Type B pancreatic cell (in vitro differentiated cells): ENCODE data around the gene RNU1-1. TPM values are rescaled to one million over a fixed set of nuclear protein-coding genes. Genes with fewer than 3 reads are reported as not detected.
A peak's percentile ranks its signal among the peaks of the same experiment; 100 is the strongest.
"Not testable (repeated sequence)": the region's sequence is repeated elsewhere in the genome, so short reads cannot be mapped to it uniquely, and the experiment has no call there.

ENCODE experiments used
- DNase-seq: peaks from one replicate; pipeline ENCODE4 v3.0.0; 2021; ENCODE audit warnings: mixed read lengths; ENCODE audit not compliant: unreplicated experiment; ENCODE audit errors: extremely low spot score
- H3K27ac Mint-ChIP-seq: 2 replicates; pipeline ENCODE4 v1.8.0; 2021; ENCODE audit warnings: mild to moderate bottlenecking, mixed read lengths
- H3K27me3 Mint-ChIP-seq: 2 replicates; pipeline ENCODE4 v1.8.0; 2021; ENCODE audit warnings: mixed read lengths
- H3K36me3 Mint-ChIP-seq: 2 replicates; pipeline ENCODE4 v1.8.0; 2021; ENCODE audit warnings: mixed read lengths
- H3K4me1 Mint-ChIP-seq: one replicate; pipeline ENCODE4 v1.8.0; 2021; ENCODE audit warnings: mixed read lengths; ENCODE audit not compliant: unreplicated experiment
- H3K4me3 Mint-ChIP-seq: 2 replicates; pipeline ENCODE4 v1.8.0; 2021; ENCODE audit warnings: mild to moderate bottlenecking, mixed read lengths
- H3K9me3 Mint-ChIP-seq: 2 replicates; pipeline ENCODE4 v1.8.0; 2021; ENCODE audit warnings: mixed read lengths
- CTCF ChIP-seq: fragments of 200-600 bp; sonication (generic); conservative IDR thresholded peaks from 2 replicates; pipeline ENCODE4 v1.5.0; 2021; ENCODE audit warnings: antibody characterized with exemption, mild to moderate bottlenecking
- total RNA-seq: library from RNA; stranded (reverse); gene quantifications from 2 replicates; pipeline ENCODE4 v1.2.1, GENCODE V29; 2021; ENCODE audit warnings: low replicate concordance

The RNU1-1 gene
- total RNA-seq, 1 donor from 2014 or later: 3,564 TPM

- H3K27ac Mint-ChIP-seq, H3K9me3 Mint-ChIP-seq, H3K36me3 Mint-ChIP-seq, H3K4me1 Mint-ChIP-seq, H3K4me3 Mint-ChIP-seq, DNase-seq: not testable (repeated sequence)
- H3K27me3 Mint-ChIP-seq: peaks cover 50% of the 10 kb centered on the region
Measured at GRCh38 chr1:16535898-16536297, 21.8 kb upstream of the RNU1-1 start.

- H3K9me3 Mint-ChIP-seq, H3K4me1 Mint-ChIP-seq, H3K36me3 Mint-ChIP-seq, DNase-seq, H3K27ac Mint-ChIP-seq: not testable (repeated sequence)
- Mint-ChIP-seq H3K4me3 (peak overlapping the region; percentile 90), H3K27me3 (peaks cover 50% of the 10 kb centered on the region)
Measured at GRCh38 chr1:16535487-16535886, 21.4 kb upstream of the RNU1-1 start.

GRCh38 chr1:16534829-16535456, 20.9 kb upstream of the RNU1-1 start:
- peak; percentile 85 for DNase-seq
- not testable (repeated sequence) for H3K9me3 Mint-ChIP-seq, H3K4me1 Mint-ChIP-seq, H3K36me3 Mint-ChIP-seq
- Mint-ChIP-seq H3K4me3 (peak overlapping the region; percentile 90), H3K27ac (peak overlapping the region; percentile 69), H3K27me3 (peaks cover 49% of the 10 kb centered on the region)

GRCh38 chr1:16534239-16534828, 20.2 kb upstream of the RNU1-1 start:
- not testable (repeated sequence) for DNase-seq, H3K4me1 Mint-ChIP-seq, H3K9me3 Mint-ChIP-seq, H3K27ac Mint-ChIP-seq, H3K36me3 Mint-ChIP-seq
- Mint-ChIP-seq H3K4me3 (peak overlapping the region; percentile 90), H3K27me3 (peaks cover 49% of the 10 kb centered on the region)

- H3K4me1 Mint-ChIP-seq, H3K9me3 Mint-ChIP-seq, H3K36me3 Mint-ChIP-seq, DNase-seq, H3K27ac Mint-ChIP-seq: not testable (repeated sequence)
- peak; percentile 32 for TF ChIP-seq CTCF
- Mint-ChIP-seq H3K4me3 (peak overlapping the region; percentile 77), H3K27me3 (peaks cover 53% of the 10 kb centered on the region)
Measured at GRCh38 chr1:16532235-16532991, 18.3 kb upstream of the RNU1-1 start.

GRCh38 chr1:16528338-16528737, 14.3 kb upstream of the RNU1-1 start:
- H3K4me1 Mint-ChIP-seq, H3K9me3 Mint-ChIP-seq, DNase-seq, H3K4me3 Mint-ChIP-seq, H3K27ac Mint-ChIP-seq, H3K36me3 Mint-ChIP-seq: not testable (repeated sequence)
- peaks cover 48% of the 10 kb centered on the region for H3K27me3 Mint-ChIP-seq

GRCh38 chr1:16525769-16526168, 11.7 kb upstream of the RNU1-1 start:
- H3K27me3 Mint-ChIP-seq: peaks cover 53% of the 10 kb centered on the region
- not testable (repeated sequence) for H3K9me3 Mint-ChIP-seq, DNase-seq, H3K27ac Mint-ChIP-seq, H3K4me3 Mint-ChIP-seq, H3K4me1 Mint-ChIP-seq, H3K36me3 Mint-ChIP-seq

- DNase-seq, H3K9me3 Mint-ChIP-seq, H3K36me3 Mint-ChIP-seq, H3K4me3 Mint-ChIP-seq, H3K27ac Mint-ChIP-seq: not testable (repeated sequence)
- Mint-ChIP-seq H3K27me3 (peaks cover 83% of the 10 kb centered on the region), H3K4me1 (peaks cover 14% of the 10 kb centered on the region)
Measured at GRCh38 chr1:16521679-16522078, 7.6 kb upstream of the RNU1-1 start.

- TF ChIP-seq CTCF: no peak
- H3K9me3 Mint-ChIP-seq: no peaks in the 10 kb centered on the region
- H3K27me3 Mint-ChIP-seq: peaks cover 80% of the 10 kb centered on the region
- H3K36me3 Mint-ChIP-seq: no peaks in the 10 kb centered on the region
- no peak overlapping the region for H3K27ac Mint-ChIP-seq
- peaks cover 12% of the 10 kb centered on the region for H3K4me1 Mint-ChIP-seq
- peak overlapping the region; percentile 71 for H3K4me3 Mint-ChIP-seq
- DNase-seq: no peak
Measured at GRCh38 chr1:16521288-16521583, 7.2 kb upstream of the RNU1-1 start.

GRCh38 chr1:16520435-16521287, 6.6 kb upstream of the RNU1-1 start:
- Mint-ChIP-seq H3K4me3 (peak overlapping the region; percentile 71), H3K27me3 (peaks cover 77% of the 10 kb centered on the region)
- not testable (repeated sequence) for H3K27ac Mint-ChIP-seq, H3K9me3 Mint-ChIP-seq, H3K4me1 Mint-ChIP-seq, H3K36me3 Mint-ChIP-seq, DNase-seq

GRCh38 chr1:16519255-16519951, 5.3 kb upstream of the RNU1-1 start:
- Mint-ChIP-seq H3K27me3 (peaks cover 66% of the 10 kb centered on the region), H3K4me3 (peak overlapping the region; percentile 46), H3K27ac (peak overlapping the region; percentile 66)
- H3K9me3 Mint-ChIP-seq, H3K36me3 Mint-ChIP-seq, H3K4me1 Mint-ChIP-seq, DNase-seq: not testable (repeated sequence)
